Ovary (tissue), 9 donors: ENCODE results near the gene DCTN3. TPM values are rescaled to one million over a fixed set of nuclear protein-coding genes. Genes with fewer than 3 reads are reported as not detected.

Experiments used
- DNase-seq, 5 donors: peaks; one replicate each; pipeline ENCODE4 v3.0.0-alpha.2; 2019 to 2020
- H3K27ac ChIP-seq, 2 donors: fragments of 200-600 bp; one replicate each; pipeline versions ENCODE4 v1.5.1 to v1.8.0; 2019 to 2022
- H3K27me3 ChIP-seq: fragments of 200-600 bp; one replicate; pipeline ENCODE4 v1.8.0; 2022
- H3K36me3 ChIP-seq: fragments of 200-600 bp; sonication (generic); one replicate; pipeline ENCODE4 v1.5.1; 2019
- H3K4me1 ChIP-seq: one replicate; pipeline ENCODE4 v1.8.1; 2013; ENCODE audit warnings: mild to moderate bottlenecking, moderate library complexity; ENCODE audit not compliant: insufficient read depth
- H3K4me3 ChIP-seq: fragments of 200-600 bp; sonication (generic); one replicate; pipeline ENCODE4 v1.5.1; 2017
- H3K9me3 ChIP-seq, 2 donors: fragments of 200-600 bp in 1 of 2; sonication (generic) in 1 of 2; one replicate each; pipeline versions ENCODE4 v1.5.1 to v1.8.1; 2013 to 2019; ENCODE audit warnings: mild to moderate bottlenecking in 1 of 2, moderate library complexity in 1 of 2
- CTCF ChIP-seq, 3 donors: fragments of 450-650 bp in 2 of 3; fragments of 200-600 bp in 1 of 3; IDR thresholded peaks; one replicate each; pipeline versions ENCODE4 v1.5.1 to v1.8.0; 2016 to 2022; ENCODE audit warnings: antibody characterized with exemption in 3 of 3, mild to moderate bottlenecking in 1 of 3
- EP300 ChIP-seq: sonication (generic); formaldehyde crosslinking; IDR thresholded peaks from one replicate; pipeline ENCODE4 v1.6.1; 2017; ENCODE audit warnings: antibody characterized with exemption
- POLR2A ChIP-seq: fragments of 450-650 bp; IDR thresholded peaks from one replicate; pipeline ENCODE4 v1.6.1; 2017; ENCODE audit warnings: antibody characterized with exemption, mild to moderate bottlenecking, moderate library complexity
- WGBS, 3 donors: extraction: QIAGEN DNeasy Blood & Tissue Kit in 1 of 3; methylation state at CpG; one replicate each; pipeline versions ENCODE4 v1.1.5 to v1.1.7; 2013 to 2017; 5-methylcytosine and 5-hydroxymethylcytosine counted together
- intact Hi-C, 4 donors: fragments of 100-400 bp; cut with DNase I; formaldehyde crosslinking; loops; one replicate each; pipeline versions ENCODE4 v1.11.0 to v1.15.1; 2022 to 2023
- polyA plus RNA-seq, 2 donors: library from polyadenylated mRNA; stranded (reverse); fragments of 200-250 nt in 1 of 2; fragments of 350-450 nt in 1 of 2; fragmentation: Illumina TruSeq in 1 of 2; extraction: RNeasy Lipid Tissue Mini Kit (QIAGEN cat#74804) in 1 of 2; gene quantifications; one replicate each; pipeline ENCODE4 v1.2.3, GENCODE V29; 2013 to 2014
- total RNA-seq, 7 donors: library from RNA; depleted of rRNA in 2 of 7; stranded (reverse); fragments of >200 nt in 2 of 7; fragmentation: NEBNext Ultra II Directional in 3 of 7; extraction: Animal tissue kit (Norgen Biotek cat#: 25700) in 3 of 7; gene quantifications; one replicate each; pipeline versions ENCODE4 v1.1.0 to v1.2.4, GENCODE V29; 2016 to 2023
- donor health status: DM: no; HTN: no; CAD: no; lungs with moderate emphysema.
- donor health status: DM: no; HTN: no; CAD: no.
- donor health status: Bipolar disorder and iron deficiency.
- donor health status: DM: yes; HTN: yes; CAD: no.
- donor health status: DM: no; HTN: no; CAD: no.
- donor health status: DM: yes; HTN: yes; CAD: no.

Gene DCTN3
- total and polyA plus RNA-seq, 9 donors: 56.4 to 106 (median 95.3) TPM

- no peak for DNase-seq
These were observed 20.7 kb downstream of the DCTN3 start for GRCh38 chr9:34599546-34599945.

GRCh38 chr9:34594177-34594576 lies 26.1 kb downstream of the DCTN3 start:
- peak in 4 of 5 donors; percentile 56 to 80 (median 74) for DNase-seq

More at GRCh38 chr9:34599546-34599945, 20.7 kb downstream of the DCTN3 start:
- WGBS, 3 donors: 33 to 58% (median 39%) methylated on average over 1 of the region's 1 CpG
- H3K27ac ChIP-seq: no peak overlapping the region
- no peaks in the 10 kb centered on the region for H3K27me3 ChIP-seq
- TF ChIP-seq CTCF (IDR thresholded peaks at IDR 0.05) (no peak), EP300 (no peak), POLR2A (no peak)
- no peak overlapping the region for H3K4me3 ChIP-seq
- no peaks in the 10 kb centered on the region for H3K4me1 ChIP-seq
- H3K36me3 ChIP-seq: no peaks in the 10 kb centered on the region
- intact Hi-C loops: no loop called here
- H3K9me3 ChIP-seq: no peaks in the 10 kb centered on the region

GRCh38 chr9:34592895-34593601 lies 27.2 kb downstream of the DCTN3 start:
- peak; percentile 79 to 93 (median 82) for DNase-seq
- TF ChIP-seq EP300 (no peak), POLR2A (no peak), CTCF (IDR thresholded peaks at IDR 0.05) (no peak)
- H3K27me3 ChIP-seq: no peaks in the 10 kb centered on the region
- no peak overlapping the region for H3K4me3 ChIP-seq
- no peaks in the 10 kb centered on the region for H3K36me3 ChIP-seq
- H3K27ac ChIP-seq: peak overlapping the region; percentile 60 to 61
- WGBS, 3 donors: 6 to 7% (median 7%) methylated on average over 17 to 26 of the region's 26 CpGs
- H3K9me3 ChIP-seq: no peaks in the 10 kb centered on the region
- peaks cover 3% of the 10 kb centered on the region for H3K4me1 ChIP-seq
- intact Hi-C loops: loop anchor here in 3 of 4 donors (2.0 to 5.0 kb wide), 4 partner anchors 44 to 191 kb away; no protein-coding TSS in a partner anchor

More at GRCh38 chr9:34594177-34594576, 26.1 kb downstream of the DCTN3 start:
- WGBS, 3 donors: 24 to 29% (median 27%) methylated on average over 9 of the region's 9 CpGs
- TF ChIP-seq EP300: no peak
- no peak for TF ChIP-seq POLR2A
- TF ChIP-seq CTCF (IDR thresholded peaks at IDR 0.05): no peak
- intact Hi-C loops: loop anchor here in 2 of 4 donors (5.0 kb wide), 3 partner anchors 47 to 192 kb away; no protein-coding TSS in a partner anchor
- H3K27ac ChIP-seq: peak overlapping the region; percentile 60 to 61
- H3K9me3 ChIP-seq: no peaks in the 10 kb centered on the region
- peaks cover 3% of the 10 kb centered on the region for H3K4me1 ChIP-seq
- no peak overlapping the region for H3K4me3 ChIP-seq
- no peaks in the 10 kb centered on the region for H3K36me3 ChIP-seq
- no peaks in the 10 kb centered on the region for H3K27me3 ChIP-seq

- 34 to 40% (median 38%) methylated on average over 15 to 16 of the region's 16 CpGs for WGBS, 3 donors
- intact Hi-C loops: loop anchor here (2.0 to 5.0 kb wide), 4 partner anchors 43 to 190 kb away; no protein-coding TSS in a partner anchor
- H3K4me3 ChIP-seq: no peak overlapping the region
- no peaks in the 10 kb centered on the region for H3K9me3 ChIP-seq
- no peaks in the 10 kb centered on the region for H3K36me3 ChIP-seq
- DNase-seq: no peak
- H3K27me3 ChIP-seq: no peaks in the 10 kb centered on the region
- no peak overlapping the region for H3K27ac ChIP-seq
- peaks cover 3% of the 10 kb centered on the region for H3K4me1 ChIP-seq
- no peak for TF ChIP-seq EP300
- peak in 1 of 3 donors; percentile 7 for TF ChIP-seq CTCF (IDR thresholded peaks at IDR 0.05)
These were observed 28.1 kb downstream of the DCTN3 start for GRCh38 chr9:34591917-34592866.
